GM20000 (cell line): Measurements from ENCODE around the gene LIPG.
"Not testable (repeated sequence)": the region's sequence is repeated elsewhere in the genome, so short reads cannot be mapped to it uniquely, and the experiment has no call there.

ENCODE experiments used
- DNase-seq: peaks from one replicate; pipeline ENCODE4 v3.0.0; 2012; ENCODE audit warnings: low spot score
- TF ChIP-seq, protein P1 (sequence below): IDR thresholded peaks from 2 replicates; pipeline ENCODE4 v1.5.1; 2012; ENCODE audit warnings: mild to moderate bottlenecking, control low read depth; ENCODE audit errors: extremely low read depth, missing control alignments

Gene LIPG

DNA sequence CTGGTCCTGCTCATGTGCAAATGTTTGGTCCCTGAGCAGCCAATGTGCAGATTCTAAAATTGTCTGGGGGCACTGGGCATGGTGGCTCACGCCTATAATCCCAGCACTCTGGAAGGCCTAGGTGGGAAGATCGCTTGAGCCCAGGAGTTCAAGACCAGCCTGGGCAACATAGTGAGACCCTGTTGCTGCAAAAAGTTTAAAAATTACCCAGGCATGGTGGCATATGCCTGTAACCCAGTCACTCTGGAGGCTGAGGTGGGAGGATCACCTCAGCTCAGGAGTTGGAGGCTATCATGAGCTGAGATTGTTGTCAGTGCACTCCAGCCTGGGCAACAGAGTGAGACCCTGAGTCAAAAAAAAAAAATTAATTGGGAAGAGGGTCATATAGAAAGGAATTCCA, 5.1 kb downstream of the LIPG start:
- DNase-seq, result no peak
- TF ChIP-seq, protein P1, sequence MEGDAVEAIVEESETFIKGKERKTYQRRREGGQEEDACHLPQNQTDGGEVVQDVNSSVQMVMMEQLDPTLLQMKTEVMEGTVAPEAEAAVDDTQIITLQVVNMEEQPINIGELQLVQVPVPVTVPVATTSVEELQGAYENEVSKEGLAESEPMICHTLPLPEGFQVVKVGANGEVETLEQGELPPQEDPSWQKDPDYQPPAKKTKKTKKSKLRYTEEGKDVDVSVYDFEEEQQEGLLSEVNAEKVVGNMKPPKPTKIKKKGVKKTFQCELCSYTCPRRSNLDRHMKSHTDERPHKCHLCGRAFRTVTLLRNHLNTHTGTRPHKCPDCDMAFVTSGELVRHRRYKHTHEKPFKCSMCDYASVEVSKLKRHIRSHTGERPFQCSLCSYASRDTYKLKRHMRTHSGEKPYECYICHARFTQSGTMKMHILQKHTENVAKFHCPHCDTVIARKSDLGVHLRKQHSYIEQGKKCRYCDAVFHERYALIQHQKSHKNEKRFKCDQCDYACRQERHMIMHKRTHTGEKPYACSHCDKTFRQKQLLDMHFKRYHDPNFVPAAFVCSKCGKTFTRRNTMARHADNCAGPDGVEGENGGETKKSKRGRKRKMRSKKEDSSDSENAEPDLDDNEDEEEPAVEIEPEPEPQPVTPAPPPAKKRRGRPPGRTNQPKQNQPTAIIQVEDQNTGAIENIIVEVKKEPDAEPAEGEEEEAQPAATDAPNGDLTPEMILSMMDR, result no peak

DNA sequence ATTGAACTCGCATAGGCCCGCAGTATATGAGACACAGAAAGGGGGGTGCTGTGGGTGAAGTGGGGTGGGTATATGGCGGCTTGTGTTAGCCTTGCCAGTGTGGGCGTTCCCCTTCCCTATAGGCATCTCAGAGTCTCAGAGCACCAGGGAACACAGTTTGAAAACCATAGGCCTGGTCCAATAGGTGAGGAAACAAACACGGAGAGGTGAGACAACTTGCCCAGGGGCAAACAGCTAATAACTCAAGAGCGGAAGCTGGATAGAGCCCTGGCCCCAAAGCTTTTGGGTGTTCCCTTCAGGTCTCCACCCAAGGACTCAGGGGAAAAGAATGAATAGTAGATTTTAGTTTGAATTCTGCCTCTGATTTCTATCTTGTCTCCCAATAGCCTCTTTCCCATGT, 7.9 kb downstream of the LIPG start:
- TF ChIP-seq, protein P1, result no peak
- DNase-seq, result no peak

DNA sequence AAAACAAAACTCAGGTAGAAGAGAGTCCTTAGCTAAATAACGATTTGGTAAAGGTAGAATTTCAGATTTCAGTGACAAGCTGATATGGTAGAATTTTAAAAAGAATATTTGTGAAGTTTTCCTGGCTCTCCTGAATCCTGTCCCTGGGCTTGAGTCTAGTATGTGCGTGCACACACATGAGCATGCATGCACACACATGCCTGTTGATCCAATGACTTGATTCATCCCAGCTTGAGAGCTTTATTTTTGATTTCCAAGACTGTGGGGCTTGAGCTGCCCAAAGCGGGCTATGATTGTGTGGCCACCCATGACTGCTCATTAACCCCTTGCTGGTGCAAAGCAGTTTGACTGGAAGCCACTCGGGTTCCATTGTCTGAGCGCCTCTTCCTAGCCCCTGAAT, 9.0 kb downstream of the LIPG start:
- TF ChIP-seq, protein P1, result no peak
- DNase-seq, result no peak

DNA sequence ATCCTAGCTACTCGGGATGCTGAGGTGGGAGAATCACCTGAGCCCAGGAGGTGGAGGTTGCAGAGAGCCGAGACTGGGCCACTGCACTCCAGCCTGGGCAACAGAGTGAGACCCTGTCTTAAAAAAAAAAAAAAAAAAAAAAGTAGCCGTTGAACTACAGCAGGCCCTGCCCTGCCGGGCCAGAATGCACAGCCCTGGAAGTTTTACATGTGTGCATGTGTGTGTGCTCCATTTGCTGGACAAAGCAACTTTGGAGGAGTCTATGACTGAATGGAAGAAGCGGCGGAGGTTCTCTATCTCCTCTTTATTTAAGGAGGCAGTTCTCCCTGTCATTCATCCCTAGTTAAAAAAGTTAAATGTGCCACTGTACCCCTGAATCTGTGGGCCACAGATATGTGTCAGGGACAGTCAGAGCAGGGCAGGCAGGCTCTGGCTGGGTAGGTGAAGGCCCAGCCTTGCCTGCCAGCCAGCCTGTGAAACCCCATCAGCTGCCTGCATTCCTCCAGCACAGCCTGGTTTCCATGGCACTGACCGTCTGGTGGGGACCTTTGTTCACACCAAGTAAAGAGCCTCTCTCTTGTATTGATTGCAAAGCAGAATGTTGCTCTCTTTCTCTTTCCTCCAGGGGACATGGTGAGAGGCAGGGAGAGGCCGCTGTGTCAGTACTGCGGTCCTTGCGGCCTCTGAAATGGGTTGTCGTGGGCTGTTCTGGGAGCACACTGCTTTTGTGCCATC, 10.9 kb downstream of the LIPG start:
- TF ChIP-seq, protein P1, result no peak
- DNase-seq, result no peak

DNA sequence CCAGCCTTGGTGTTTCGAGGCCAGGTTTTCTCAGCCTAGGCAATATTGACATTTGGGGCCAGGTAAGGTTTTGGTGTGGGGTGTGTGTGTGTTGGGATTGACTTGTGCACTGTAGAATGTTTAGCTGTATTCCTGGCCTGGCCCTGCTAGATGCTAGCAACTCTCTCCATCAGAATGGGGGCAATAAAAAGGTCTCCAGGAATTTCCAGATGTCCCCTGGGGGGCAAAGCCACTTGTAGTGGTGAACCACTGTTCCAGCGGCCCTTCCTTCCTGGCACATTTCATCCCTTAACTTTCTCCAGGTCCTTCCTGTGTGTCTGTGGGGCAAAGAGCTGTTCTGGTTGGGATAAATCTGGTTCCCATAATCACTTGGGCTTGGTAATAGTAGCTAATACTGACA, 12.0 kb downstream of the LIPG start:
- TF ChIP-seq, protein P1, result no peak
- DNase-seq, result no peak

DNA sequence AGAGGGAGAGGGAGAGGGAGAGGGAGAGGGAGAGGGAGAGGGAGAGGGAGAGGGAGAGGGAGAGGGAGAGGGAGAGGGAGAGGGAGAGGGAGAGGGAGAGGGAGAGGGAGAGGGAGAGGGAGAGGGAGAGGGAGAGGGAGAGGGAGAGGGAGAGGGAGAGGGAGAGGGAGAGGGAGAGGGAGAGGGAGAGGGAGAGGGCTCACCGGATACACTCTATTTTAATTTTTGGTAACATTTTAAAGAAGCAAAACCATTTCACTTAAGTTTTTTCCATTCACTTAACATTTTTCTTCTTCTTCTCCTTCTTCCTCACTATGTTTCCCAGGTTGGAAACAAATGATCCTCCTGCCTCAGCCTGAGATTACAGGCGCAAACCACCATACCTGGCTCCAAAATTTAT, 17.2 kb downstream of the LIPG start:
- not testable (repeated sequence) for DNase-seq

DNA sequence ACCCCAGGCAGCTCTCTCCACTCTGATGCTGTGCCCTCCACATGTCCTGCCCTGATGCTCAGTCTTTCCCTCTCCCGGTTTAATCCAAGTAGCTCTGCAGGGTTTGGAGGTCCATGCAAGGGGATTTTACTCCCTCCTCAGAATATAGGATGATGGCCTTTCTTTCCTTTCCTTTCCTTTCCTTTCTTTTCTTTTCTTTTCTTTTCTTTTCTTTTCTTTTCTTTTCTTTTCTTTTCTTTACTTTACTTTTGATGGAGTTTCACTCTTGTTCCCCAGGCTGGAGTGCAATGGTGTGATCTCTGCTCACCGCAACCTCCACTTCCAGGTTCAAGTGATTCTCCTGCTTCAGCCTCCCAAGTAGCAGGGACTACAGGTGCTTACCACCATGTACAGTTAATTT, 17.7 kb downstream of the LIPG start:
- DNase-seq, result not testable (repeated sequence)

DNA sequence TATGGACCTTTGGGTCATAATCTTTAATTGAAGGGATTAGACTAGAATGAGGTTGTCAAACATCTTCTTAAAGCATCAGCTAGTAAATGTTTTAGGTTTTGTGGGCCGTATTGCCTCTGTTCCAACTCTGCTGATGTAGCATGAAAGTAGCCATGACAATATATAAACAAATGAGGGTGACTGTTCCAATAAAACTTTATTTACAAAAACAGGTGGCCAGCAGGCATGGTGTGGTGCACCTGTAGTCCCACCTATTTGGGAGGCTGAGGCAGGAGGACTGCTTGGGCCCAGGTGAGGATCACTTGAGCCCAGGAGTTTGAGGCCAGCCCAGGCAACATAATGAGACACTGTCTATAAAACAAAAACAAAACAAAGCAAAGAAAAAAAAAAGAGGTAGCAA, 18.4 kb downstream of the LIPG start:
- no peak for DNase-seq
- TF ChIP-seq, protein P1, result no peak

DNA sequence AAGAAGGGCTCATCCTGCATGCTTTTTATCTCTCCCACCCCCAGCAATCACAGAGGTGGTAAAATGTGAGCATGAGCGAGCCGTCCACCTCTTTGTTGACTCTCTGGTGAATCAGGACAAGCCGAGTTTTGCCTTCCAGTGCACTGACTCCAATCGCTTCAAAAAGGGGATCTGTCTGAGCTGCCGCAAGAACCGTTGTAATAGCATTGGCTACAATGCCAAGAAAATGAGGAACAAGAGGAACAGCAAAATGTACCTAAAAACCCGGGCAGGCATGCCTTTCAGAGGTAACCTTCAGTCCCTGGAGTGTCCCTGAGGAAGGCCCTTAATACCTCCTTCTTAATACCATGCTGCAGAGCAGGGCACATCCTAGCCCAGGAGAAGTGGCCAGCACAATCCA, 19.5 kb downstream of the LIPG start:
- DNase-seq, result no peak
- TF ChIP-seq, protein P1, result no peak
